HG02884 (cell line): Measurements from ENCODE around the gene PACRG.

Experiments
- ATAC-seq: cut with Tn5 transposase; IDR thresholded peaks from one replicate; pipeline ENCODE4 v1.9.1; 2021; ENCODE audit warnings: mild to moderate bottlenecking, moderate library complexity; ENCODE audit not compliant: unreplicated experiment

PACRG gene

DNA sequence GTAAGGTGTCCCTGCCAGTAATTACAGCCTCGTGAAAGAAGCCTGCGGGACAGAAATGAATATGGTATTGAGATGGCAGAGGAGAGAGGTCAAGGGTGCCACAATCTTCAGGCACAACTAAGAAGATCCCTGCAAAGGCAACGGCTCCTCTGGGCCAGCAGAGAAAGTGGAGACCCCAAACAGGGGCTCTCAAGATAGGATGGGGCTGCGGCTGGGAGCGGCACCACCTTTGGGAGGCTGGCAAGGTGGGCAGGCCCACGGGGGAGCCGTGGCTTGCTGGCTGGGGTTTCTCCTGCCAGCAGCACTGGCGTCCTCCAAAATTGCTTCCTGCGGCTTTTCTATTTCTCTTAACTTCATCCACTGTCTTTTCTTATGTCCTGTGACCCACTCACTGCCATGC lies 503.1 kb downstream of the PACRG start:
- ATAC-seq: no peak

DNA sequence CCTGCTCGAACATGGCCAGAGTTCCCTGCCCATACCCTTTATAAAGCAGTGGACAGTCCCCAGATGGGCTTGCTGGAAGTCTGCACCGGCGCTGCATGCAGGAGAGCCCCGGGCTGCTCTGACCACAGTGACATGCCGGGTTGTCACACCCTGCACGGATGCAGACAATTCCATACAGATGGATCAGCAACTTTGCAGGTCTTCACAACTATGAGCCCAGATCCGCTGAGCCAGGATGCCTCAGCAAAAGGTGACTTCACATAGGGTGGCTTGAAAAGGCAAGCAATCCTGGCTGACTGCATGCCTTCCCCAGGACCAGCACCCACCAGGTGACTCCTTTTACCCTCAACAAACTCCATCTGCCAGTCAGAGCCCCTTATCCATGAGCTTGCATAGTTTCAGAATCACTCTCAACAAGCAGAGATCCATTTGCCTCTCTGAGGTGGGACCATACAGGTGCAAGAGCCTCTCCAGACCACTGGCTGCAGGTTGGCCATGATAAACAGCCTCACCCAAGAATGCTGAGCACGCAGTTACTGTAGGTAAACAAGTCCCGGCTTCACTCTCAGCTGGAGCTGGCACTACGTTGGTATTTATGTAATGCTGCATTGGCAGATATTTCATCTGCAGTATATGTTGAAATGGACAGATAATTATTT lies 503.7 kb downstream of the PACRG start:
- no peak for ATAC-seq

DNA sequence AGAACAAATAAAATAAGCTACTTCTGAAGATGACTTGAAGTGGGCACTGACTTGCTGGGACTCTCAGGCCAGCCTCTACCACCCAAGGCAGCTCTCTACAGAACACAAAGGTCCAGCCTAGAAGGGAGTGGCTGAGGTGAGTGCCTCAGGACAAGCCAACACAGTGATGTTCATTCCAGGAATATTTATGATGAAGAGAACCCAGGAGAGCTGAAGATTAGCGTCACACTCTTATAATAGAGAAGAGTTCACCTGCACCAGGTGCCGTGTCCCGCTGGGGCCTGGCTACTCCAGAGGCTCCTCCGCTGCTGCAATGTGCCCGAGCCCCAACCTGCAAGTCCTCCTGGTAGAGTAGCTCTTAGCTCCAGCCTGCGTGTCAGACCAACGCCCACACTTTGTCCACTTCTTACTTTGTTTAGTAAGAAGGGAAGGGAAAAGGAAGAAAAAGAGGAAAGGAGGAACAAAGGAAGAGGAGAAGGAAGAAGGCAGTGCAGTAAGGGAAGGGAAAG lies 504.3 kb downstream of the PACRG start:
- no peak for ATAC-seq

DNA sequence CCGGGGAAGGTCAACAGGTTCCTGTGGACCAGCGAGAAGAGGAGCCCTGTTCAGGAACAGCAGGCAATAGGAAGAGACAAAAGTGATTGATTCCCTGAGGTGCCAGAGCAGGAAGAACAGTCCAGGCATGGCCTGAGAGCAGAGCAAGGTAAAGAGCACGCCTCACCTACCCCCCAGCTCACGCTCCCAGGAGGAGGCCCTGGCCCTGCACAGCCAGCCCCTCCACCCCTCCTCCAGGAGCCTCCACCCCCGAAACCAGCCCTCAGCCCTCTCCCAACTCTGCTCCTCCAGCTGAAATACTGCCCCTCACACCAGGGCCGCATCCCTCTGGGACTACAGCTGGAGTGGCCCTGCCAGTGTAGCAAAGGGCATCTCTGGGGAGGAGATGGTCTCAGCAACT lies 504.9 kb downstream of the PACRG start:
- ATAC-seq: no peak

DNA sequence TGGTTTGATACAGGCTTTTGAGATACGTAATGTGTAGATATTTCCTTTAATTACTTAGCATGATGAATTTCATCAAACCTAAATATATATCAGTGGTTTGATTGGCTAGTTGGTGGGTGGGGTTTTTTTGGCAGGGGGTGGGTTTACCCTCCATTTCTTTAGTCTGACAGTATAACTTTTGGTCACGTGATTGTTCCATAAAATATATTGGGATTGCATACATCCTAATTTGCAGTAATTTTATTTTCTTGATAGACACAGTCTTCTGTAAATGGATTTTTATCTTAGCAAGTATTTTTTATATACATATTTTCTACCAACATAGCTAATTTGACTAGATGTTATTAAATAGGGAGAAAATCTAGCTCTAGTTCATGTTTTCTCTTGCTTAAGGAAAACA lies 509.3 kb downstream of the PACRG start:
- ATAC-seq: no peak

DNA sequence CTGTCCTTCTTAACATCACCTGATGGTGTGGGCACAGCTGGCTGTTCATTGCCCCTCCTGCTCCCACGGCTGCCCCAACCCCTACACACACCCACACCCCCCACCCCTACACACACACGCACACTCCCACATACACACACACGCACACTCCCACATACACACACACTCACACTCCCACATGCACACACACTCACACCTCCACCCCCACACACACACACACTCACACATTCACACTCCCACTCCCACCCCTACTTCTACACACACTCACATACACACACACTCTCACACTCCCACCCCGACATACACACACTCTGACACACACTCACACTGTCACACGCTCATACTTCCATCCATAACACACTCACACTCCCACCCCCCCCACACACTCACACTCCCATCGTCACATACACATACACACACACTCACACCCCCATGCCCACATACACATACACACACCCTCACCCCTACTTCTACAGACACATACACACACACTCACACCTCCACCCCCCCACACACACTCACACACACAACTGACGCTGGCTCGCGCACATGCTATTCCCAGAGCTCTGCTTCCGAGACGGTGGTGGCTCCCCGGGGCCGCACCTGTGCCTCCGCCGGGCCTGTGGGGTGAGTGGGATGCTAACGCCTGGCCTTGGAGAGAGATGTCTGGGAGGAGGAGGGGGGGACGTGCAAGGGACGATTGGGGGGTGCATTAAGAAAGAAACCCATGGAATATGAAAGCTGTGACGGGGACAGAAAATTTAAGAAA lies 512.0 kb downstream of the PACRG start:
- ATAC-seq: no peak

DNA sequence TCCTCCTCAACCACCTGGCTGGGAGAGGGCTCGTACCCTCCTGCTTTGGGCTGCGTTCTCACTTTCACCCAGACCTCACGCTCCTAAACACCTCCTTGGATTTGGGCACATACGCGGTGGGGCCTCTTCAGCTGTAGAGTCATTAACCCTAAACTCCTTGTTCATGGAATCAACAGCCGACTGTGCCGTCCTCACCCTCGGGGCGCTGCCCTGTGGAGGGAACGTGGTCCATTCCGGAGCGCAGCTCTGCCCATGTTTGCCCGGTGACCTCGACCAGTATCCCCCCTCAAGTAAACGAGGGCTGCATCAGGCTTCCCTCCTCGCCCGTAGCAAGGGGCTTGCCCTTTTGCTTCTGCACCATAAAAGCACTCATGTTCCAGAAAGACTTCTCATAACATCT lies 512.8 kb downstream of the PACRG start:
- no peak for ATAC-seq

DNA sequence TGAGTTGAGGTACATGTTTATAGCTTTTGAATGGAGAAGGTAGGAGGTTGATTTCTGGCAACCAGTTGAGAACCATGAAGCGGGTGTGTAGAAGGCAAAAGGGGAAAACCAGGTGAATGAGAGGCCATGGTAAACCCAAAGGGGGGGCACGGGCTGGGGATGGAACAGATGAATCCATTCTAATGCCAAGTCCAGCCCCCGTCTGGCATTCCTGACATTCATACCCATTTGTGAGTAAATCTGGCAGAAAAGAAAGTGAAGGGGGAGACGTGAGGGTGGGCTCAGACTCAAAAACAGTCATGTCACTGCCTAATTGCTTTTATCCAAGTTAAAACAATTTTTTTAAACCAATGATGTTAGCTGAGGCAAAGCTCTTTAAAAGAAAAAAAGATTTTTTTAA lies 513.9 kb downstream of the PACRG start:
- ATAC-seq: no peak

DNA sequence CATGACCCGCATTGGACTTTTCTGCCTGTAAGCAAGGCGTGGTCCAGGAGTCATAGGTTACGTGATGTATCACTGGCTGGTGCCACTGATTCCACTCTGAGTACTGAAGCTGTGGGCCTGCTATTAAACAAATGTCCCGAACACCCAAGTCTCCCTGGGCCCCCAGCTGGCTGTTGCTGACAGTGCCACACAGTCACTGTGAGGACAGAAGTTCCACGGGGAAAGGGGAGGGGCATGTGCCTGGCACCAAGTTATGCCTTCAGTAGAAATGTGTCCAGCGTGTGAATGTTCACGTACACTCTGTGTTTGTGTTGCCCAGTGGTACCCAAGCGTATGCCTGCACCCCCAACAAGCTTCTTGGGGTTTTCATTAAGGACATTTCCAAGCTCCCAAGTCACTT lies 515.3 kb downstream of the PACRG start:
- ATAC-seq: no peak

DNA sequence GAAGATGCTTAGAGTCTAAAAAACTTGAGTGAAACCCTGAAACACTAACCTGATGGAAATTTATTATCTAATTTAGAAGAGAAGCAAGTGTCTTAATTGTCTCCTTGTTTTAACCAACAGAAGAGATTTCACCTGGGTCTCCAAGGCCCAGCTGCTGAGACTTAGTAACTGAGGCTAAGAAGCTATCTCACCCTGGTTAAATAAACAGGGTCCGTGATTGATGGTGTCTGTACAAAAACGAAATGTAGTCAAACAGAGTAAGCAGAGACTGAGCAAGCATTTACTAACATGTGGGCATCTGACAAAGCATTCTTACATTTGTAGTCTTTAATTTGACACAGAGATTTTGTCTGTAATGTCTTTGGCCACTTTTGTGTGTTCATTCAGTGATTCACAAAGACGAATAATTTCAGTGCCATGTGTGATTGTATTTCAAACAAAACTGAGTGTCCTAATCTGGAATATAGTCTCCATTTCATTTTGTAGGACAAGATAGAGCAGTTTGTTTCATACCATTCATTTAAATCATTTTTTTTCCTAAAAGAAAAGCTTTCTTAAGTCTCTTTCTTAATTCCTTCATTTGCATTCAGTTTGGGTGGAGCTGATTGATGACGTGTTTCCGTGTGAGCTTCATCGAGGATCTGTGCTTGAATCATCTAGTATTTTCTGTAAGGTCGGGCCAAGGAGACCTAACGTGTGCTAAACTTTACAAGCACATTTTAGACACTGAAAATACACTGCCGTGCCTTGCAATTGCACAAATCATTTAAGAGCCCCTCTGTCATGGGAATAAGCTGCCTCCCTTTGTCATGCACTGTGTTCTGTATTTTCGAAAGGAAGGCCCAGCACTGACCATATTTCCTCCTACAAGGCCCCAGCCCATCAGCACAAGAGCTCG lies 516.2 kb downstream of the PACRG start:
- no peak for ATAC-seq

DNA sequence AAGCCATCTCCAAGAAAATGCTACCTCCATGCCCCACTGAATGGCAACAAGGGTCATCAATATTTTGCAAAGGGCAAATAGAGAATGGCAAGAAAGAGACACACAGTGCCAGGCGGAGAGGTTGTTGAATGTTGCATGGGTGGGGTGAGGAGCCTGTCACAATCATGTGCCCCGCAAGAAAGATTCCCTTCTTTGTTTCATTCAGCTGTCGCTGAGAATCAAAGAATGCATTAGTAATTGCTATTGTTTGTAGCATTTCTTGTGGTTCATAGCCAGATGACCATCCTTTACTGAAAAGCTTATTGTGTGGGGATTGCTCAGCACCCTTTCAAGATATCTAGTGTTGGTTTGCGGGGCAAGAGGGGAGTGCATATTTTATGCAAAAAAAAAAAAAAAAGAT lies 520.3 kb downstream of the PACRG start:
- ATAC-seq: no peak

DNA sequence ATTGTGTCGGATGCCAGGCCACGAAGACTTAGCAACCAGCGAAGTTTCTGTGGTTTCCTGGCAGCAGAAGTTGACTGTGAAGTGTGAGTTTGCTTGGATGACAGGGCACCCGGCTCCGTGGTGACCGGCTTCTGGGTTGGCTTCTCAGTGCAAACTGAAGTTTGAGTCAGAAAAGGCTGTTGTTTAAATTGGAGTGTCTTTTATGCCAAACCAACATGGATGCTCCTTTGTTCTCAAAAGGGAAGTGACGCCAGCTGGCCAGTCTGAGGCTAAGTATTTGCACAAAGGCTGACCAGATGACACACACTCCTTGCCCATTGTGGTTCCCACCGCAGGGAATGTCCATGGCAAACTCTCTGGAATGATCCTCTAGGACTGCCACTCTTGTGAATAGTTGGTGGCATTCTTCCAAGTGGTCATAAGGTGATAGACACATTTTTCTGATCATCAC lies 521.9 kb downstream of the PACRG start:
- no peak for ATAC-seq

DNA sequence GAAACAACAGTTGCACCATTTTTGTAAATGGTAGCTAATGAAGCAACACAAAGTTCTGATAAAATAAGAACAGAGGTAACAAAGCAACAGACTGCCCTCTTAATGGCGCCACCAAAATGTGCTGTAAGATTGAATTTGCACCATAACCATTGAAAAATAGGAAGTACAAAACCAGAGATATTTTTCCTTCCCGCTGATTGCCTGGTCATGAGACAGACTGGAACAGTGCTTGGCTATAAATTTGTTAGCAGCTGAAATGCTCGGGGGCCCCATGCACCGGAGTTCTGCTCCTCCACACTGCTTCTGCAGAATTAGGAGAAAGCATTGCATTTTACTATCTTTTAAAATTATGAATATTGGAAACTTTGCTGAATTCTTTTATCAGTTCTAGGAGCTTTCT lies 522.3 kb downstream of the PACRG start:
- ATAC-seq: no peak

DNA sequence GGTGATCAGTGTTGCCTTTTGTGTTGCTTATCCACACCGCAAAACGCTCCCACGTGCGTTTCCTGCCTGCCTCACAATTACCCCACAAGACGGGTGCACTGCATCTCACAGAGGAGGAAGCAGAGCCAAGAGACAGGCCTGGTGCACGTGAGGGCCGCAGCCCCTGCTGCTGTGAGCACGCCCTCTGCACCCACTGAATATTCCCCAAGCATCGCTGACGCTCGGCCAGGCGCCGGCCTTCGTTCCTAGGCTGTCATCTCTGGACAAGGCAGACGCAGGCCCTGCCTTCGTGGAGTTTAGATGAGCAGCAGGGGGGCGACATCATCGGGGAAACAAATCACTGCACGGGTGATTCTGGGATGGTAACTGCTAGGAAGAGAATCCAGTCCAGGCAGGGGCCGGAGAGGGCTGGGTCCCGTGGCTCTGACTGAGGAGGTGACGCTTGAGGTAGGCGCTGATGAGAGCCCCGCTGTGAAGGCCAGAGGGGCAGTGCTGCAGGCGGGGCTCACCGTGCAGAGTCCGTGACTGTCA lies 524.4 kb downstream of the PACRG start:
- ATAC-seq: no peak

DNA sequence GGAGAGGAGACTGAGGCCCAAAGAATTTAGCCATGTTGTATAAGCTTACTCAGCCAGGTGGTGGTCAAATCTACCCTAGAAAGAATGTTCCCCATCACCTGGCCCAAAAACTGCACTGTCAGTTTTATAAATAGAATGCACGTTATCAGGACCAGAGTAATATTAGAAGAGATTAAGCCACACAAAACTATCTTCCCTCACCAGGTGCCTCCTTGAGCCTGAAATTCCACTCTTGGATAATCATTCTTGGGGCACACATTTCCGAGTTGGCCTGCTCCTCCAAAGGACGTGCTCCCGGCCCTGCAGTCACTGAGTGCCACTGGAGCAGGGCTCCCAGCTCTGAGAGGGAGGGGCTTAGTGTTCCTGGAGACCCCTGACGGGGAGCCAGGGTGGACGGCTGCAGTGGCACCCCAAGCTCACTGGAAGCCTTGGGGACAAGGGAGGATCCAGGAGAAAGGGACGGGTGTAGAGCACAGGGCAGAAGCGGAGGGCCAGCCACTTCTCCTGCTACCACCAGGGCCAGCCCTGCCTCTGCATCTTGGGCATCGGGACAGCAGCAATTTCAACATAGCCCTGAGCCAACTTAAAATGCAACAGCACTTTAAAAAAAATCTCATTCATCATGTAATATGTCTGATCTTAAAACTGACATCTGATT lies 525.9 kb downstream of the PACRG start:
- no peak for ATAC-seq

DNA sequence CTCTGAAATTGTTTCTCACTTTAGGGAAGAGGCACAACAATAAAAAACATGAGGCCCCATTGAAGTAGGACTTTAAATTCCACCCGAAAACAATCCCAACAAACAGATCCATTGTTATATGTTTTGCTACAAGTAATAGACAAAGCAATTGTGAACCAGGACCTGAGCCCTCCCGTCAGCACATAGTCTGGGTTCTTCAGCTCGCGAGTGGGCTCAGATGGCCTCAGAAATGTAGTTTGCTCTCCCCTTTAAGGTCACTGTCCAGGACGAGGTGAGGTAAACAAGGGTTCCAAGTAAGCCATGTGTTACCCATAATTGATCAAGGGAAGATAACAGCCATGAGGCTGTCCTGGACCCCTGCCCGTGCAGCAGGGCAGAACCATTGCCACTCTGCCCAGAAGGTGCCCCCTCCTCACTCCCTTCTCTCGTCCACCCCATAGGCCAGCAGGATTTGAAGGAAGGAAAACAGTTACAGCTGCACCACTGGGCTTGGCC lies 526.6 kb downstream of the PACRG start:
- ATAC-seq: no peak

DNA sequence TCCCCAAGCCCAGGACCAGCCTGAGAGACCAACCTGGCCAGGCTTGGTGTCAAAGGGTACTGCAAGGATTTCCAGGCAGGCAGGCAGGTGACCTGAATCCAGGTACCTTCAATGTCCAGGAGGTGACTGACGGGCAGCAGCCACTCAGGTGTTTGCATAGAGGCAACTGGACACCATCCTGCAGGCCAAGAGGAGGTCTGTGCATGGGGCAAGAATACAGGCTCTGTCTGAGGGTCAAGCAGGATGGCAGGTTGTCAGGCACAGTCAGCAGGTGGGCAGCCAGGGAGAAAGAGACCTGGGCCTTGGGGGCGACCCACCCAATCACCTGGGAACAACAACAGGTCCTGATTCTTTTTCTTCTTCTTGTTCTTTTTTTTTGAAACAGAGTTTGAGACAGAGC lies 527.5 kb downstream of the PACRG start:
- no peak for ATAC-seq

DNA sequence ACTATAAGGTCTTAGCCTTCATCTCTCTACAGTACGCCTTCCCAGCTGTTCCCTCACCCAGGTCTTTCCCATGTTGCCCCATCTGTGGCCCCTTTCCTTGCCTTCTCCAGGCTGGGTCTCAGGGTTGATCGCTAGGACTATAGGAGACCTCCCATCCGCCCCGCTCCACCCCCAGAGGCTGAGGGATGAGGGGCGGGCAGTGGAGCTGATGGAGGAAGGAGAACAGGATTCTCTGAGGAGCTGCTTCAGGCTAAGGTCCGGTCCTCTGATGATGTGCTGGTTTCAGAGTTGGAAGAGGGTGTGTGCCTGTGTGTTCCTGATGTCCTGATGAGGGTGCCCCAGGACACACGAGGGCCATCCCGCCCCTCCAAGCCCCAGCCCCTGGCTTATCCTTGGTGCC lies 531.9 kb downstream of the PACRG start:
- ATAC-seq: no peak

DNA sequence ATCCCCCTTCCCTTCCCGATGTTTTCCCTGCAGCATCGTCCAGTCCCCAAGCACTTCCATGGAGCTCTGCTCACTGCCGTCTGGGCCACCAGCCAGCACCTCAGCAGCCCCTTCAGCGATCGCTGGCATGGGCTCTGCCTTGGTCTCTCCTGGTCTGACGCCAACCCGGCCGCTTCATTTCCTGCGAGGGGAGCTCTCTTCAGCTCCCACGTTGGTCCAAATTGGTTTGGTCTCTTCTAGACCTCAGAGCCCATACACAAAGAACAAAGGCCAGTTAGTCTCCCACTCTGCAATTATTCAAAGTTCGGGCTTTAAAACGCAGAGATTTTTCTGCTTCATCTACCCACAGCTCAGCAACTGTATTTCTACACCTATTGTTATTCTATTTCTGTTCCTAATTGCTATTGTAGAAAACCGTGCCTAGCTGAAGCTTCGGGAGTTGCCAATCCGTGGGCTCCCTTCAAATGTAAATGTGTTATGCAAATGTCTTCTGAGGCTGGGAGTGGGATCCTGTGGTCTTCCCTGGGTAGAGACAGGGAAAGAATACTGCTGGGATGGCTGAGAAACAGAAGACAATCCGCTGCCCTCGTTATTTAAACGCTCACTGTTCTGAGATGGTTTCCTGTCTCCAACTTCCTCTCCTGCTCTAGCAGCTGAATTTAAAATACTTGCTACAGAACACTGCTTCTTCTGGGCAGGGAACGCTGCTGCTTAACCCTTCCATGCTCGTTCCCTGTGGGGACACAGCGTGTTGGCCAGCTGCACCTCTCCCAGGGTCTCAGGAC lies 532.5 kb downstream of the PACRG start:
- no peak for ATAC-seq

DNA sequence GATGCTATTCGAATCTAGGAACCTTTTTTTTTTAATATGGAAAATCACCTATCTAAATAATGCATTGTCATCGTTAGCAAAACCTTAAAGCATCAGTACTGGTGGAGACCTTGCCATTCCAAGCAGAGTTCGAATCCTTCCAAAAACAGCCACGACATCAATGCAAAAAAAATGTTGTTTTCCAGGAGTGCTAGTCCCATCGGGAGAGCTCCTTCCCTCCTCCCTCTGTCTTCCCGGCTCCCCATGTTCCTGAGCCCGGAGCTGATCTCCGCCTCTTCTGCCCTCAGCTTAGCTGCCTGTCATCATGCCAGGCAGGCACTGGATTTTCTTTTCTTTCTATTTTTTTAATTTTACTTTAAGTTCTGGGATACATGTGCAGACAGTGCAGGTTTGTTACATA lies 533.1 kb downstream of the PACRG start:
- no peak for ATAC-seq
